GM12874 (cell line): Measurements from ENCODE around the gene DFFA.

Experiments
- CTCF ChIP-seq: IDR thresholded peaks from 2 replicates; pipeline ENCODE4 v1.5.1; 2011; ENCODE audit warnings: low read depth, mild to moderate bottlenecking, control low read depth, low read length, moderate library complexity; ENCODE audit not compliant: insufficient read depth

The DFFA gene

GRCh38 chr1:10489291-10490055 is 17.1 kb upstream of the DFFA start:
- TF ChIP-seq CTCF = no peak

DNA sequence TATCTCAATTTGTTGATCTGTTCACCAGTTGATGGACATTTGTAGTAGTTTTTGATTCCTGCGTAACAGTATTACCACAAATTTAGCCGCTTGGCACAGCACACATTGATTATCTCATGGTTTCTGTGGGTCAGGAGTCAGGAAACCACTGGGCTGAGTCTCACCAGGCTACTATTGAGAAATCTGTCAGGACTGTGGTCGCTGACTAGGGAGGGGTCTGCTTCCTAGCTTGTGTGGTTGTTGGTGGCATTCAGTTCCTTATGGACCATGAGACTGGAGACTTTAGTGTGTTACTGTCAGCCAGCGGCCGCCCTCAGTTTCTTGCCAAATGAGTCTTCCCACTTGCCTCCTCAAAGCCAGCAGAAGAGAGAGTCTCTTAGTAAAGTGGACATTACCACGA is 12.2 kb upstream of the DFFA start:
- TF ChIP-seq CTCF = no peak

DNA sequence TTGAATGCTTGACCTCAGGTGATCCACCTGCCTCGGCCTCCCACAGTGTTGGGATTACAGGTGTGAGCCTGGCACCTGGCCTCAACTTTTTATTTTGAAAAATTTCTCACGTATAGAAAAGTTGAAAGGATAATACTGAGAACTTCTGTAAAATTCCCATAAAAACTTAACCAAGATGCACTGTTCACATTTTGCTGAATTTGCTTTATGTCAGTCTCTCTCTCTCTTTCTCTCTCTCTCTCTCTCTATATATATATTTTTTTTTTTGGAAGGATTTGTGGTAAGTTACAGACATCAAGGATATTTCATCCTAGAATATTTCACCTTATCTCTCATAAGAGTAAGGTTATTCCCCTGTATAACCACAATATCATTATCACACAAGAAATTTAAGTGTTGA is 8.3 kb upstream of the DFFA start:
- no peak for TF ChIP-seq CTCF

DNA sequence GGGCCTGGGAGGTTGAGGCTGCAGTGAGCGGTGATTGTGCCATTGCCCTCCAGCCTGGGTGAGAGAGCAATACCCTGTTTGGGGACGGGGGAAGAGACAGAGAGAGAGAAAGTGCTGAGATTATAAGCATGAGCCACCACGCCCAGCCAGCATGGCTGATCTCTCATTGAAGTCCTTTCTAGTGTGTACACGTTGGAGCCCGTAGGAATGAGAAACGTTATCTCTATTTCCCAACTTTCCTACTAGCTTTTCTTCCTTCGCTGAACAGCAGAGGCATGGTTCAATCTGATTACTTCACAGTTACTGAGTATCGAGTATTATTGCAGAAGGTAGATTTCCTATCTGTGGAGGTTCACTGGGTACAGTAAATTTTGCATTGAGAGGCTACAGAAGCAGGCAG is 7.0 kb upstream of the DFFA start:
- TF ChIP-seq CTCF = no peak

DNA sequence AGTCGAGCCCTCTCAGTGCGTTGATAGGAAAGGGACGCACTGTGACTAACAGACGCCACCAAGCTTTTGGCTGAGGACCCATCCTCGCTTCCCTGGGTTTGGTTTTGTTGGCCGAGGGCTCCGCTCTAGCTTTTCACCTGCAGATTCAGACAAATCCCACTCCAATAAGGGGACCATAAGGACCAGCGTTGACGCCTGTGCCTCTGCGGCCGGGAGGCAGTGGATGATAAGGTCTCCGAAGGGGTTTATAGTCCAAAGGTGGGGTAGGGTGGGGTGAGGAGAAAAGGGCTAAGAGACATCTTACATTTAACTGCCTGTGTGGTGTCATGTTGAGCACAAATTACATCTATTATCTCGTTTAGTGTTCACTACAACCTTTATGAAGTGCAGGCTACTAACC is 3.2 kb upstream of the DFFA start:
- no peak for TF ChIP-seq CTCF

DNA sequence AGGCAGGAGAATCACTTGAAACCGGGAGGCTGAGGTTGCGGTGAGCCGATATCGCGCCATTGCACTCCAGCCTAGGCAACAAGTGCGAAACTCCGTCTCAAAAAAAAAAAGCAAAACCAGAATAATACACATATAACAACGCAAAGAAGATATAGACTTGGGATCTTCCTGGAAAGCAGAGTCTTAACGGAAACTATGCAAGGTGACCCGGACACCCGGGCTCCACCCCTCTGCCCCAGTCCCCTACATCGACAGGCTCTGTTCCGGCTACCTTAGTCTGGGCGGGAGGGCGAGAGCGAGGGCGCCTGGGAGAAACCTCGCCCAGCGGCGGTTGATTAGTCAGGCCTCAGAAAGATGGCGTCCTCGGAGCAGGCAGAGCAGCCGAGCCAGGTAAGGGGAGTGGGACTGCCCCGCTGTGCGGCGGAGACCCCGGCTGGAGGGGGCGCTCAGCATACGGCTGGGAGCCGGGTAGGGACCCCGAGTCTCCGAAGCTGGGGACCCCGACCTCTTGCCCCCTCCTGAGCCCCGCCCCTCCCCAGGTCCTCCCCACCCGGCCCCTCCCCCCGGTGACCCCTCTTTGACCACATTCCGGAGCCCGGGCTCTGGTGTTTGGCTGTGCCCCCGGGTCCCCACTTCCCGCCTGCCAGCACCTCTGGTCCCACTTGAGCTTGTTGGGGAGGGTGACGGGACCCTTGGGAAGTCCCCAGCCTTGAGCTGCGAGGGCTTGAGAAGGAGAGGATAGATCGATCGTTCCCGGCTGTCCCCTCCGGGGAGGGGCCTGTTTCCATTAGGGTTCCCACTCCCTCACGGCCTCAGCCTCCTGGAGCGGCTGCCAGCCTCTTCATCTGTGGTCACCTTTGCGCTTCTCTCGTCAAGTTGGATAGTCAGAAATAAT is 2.5 kb upstream of the DFFA start, which contains the start of gene PEX14:
Gene PEX14 (plus strand): TSS at position 338 of the 895 bp plus-strand sequence. CDS start 17 bp downstream, at position 355.
- no peak for TF ChIP-seq CTCF

DNA sequence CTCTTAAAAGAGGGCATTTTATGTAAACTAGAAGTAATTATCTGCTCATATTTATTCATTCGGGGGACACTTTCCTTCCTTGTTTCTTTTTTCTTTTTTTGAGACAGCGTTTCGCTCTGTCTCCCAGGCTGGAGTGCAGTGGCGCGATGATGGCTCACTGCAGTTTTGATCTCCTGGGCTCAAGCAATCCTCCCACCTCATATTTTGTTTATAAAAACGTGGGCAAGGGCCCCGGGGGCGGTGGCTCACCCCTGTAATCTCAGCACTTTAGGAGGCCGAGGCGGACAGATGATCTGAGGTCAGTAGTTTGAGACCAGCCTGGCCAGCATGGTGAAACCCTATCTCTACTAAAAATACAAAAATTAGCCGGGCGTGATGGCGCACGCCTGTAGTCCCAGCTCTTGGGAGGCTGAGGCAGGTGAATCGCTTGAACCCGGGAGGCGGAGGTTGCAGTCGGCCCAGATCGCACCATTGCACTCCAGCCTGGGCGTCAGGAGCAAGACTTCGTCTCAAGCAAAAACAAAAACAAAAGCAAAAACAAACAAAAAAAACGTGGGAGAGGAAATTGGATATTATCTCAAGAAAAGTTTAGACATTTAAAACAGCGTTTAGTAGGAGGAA is 926 bp upstream of the DFFA start:
- no peak for TF ChIP-seq CTCF
